Glutamatergic neuron (in vitro differentiated cells): ENCODE measurements around the gene GPT2. TPM values are rescaled to one million over a fixed set of nuclear protein-coding genes. Genes with fewer than 3 reads are reported as not detected.
A peak's percentile ranks its signal among the peaks of the same experiment; 100 is the strongest.
"Not testable (repeated sequence)": the region's sequence is repeated elsewhere in the genome, so short reads cannot be mapped to it uniquely, and the experiment has no call there.

ENCODE experiments used
- DNase-seq: peaks from one replicate; pipeline ENCODE4 v3.0.0; 2022
- H3K27ac Mint-ChIP-seq: one replicate; pipeline ENCODE4 v1.8.0; 2020; ENCODE audit warnings: mild to moderate bottlenecking, mixed read lengths, inconsistent platforms; ENCODE audit not compliant: unreplicated experiment
- H3K27me3 Mint-ChIP-seq: one replicate; pipeline ENCODE4 v1.8.0; 2020; ENCODE audit warnings: mild to moderate bottlenecking, moderate library complexity, mixed read lengths, inconsistent platforms; ENCODE audit not compliant: unreplicated experiment
- H3K36me3 Mint-ChIP-seq: one replicate; pipeline ENCODE4 v1.8.0; 2020; ENCODE audit warnings: mild to moderate bottlenecking, mixed read lengths, inconsistent platforms; ENCODE audit not compliant: unreplicated experiment
- H3K4me1 Mint-ChIP-seq: one replicate; pipeline ENCODE4 v1.8.0; 2020; ENCODE audit warnings: mild to moderate bottlenecking, low read depth, mixed read lengths, inconsistent platforms; ENCODE audit not compliant: unreplicated experiment
- H3K4me3 Mint-ChIP-seq: one replicate; pipeline ENCODE4 v1.8.0; 2020; ENCODE audit warnings: mild to moderate bottlenecking, mixed read lengths, inconsistent platforms; ENCODE audit not compliant: unreplicated experiment
- H3K9me3 Mint-ChIP-seq: one replicate; pipeline ENCODE4 v1.8.0; 2020; ENCODE audit warnings: mild to moderate bottlenecking, moderate library complexity, mixed read lengths, inconsistent platforms; ENCODE audit not compliant: unreplicated experiment
- total RNA-seq: library from RNA; stranded (reverse); fragmentation: NEBNext Ultra II Directional; extraction: Animal tissue kit (Norgen Biotek cat#: 25700); gene quantifications from one replicate; pipeline ENCODE4 v1.2.1, GENCODE V29; 2021; ENCODE audit not compliant: unreplicated experiment
- TF ChIP-seq, protein P1 (sequence below): fragments of 200-600 bp; sonication (generic); IDR thresholded peaks from one replicate; pipeline ENCODE4 v1.5.0; 2021; ENCODE audit not compliant: partially characterized antibody, unreplicated experiment

The GPT2 gene
- total RNA-seq, 1 donor from 2014 or later = 70.7 TPM

DNA sequence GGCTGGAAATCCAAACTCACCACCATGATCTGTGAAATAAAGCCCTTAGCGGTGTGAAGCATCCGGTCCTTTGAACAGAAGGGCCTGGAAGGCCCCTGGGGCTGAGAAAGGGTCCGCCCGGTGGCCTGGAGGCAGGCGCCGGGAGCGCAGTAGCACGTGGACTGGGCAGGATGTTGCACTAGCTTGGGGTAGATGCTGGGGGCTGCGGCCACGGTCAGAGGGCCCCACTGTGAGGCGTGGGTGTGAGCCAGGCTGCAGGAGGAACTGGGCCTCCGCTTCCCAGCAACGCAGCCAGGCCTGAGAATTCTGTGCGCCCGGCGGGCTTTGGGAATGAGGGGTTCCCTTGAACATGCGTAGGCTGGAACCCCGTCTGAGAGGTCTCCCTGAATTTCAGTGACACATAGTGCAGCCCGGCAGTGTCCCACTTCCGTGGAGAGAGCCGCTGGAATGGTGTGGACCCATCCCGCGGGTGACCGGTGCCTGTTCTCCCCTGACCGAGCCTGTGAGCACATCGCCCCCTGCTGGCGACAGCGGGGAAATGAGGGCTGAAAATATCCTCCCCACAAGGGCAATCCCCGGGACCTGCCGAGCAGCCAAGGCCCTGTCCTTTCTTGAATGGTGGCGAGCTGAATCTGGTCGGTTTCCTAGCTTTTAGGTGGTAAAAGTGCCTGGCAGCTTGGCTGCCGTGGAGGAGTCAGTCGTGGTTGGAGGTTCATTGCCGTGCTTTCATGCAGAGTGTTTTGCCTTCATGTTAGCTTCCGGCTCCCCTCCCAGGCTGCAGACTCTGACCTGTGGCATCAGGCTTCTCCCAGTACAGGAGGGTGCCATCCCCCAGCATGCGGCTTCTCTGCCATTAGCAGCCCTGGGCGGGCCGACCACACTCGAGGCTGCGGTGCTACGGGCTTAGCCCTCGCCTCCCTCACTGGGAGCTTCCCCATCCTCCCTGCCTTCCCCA, 45.5 kb downstream of the GPT2 start:
- Mint-ChIP-seq H3K9me3 (peaks cover 8% of the 10 kb centered on the region), H3K27me3 (peaks cover 6% of the 10 kb centered on the region), H3K4me1 (peaks cover 4% of the 10 kb centered on the region), H3K4me3 (no peak overlapping the region), H3K36me3 (peaks cover 11% of the 10 kb centered on the region), H3K27ac (peak overlapping the region; percentile 71)
- peak; percentile 84 for DNase-seq
- TF ChIP-seq, protein P1, sequence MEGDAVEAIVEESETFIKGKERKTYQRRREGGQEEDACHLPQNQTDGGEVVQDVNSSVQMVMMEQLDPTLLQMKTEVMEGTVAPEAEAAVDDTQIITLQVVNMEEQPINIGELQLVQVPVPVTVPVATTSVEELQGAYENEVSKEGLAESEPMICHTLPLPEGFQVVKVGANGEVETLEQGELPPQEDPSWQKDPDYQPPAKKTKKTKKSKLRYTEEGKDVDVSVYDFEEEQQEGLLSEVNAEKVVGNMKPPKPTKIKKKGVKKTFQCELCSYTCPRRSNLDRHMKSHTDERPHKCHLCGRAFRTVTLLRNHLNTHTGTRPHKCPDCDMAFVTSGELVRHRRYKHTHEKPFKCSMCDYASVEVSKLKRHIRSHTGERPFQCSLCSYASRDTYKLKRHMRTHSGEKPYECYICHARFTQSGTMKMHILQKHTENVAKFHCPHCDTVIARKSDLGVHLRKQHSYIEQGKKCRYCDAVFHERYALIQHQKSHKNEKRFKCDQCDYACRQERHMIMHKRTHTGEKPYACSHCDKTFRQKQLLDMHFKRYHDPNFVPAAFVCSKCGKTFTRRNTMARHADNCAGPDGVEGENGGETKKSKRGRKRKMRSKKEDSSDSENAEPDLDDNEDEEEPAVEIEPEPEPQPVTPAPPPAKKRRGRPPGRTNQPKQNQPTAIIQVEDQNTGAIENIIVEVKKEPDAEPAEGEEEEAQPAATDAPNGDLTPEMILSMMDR = peak; percentile 98

DNA sequence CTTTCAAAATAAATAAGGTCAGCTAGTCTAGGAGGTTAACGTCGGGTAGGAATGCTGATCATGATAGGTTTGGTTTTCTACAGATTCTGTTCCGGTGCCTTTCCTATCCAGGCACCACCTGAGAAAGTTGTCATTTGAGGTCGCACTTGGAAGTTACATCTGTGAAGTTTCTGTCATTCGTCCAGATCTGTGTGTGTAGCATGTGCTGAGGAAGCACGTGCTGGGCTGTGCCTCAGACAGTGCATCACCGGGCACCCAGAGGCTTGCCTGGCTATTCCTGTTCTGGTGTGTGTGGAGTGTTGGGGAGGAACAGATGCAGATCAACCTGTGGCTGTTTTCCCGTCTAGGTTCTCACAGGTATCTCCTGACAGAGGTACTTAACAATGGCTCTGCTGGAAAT, 46.7 kb downstream of the GPT2 start:
- no peak overlapping the region for H3K4me3 Mint-ChIP-seq
- H3K4me1 Mint-ChIP-seq = peaks cover 4% of the 10 kb centered on the region
- no peak overlapping the region for H3K27ac Mint-ChIP-seq
- TF ChIP-seq, protein P1 = no peak
- H3K9me3 Mint-ChIP-seq = peaks cover 9% of the 10 kb centered on the region
- DNase-seq = no peak
- H3K27me3 Mint-ChIP-seq = peaks cover 6% of the 10 kb centered on the region
- peaks cover 11% of the 10 kb centered on the region for H3K36me3 Mint-ChIP-seq

DNA sequence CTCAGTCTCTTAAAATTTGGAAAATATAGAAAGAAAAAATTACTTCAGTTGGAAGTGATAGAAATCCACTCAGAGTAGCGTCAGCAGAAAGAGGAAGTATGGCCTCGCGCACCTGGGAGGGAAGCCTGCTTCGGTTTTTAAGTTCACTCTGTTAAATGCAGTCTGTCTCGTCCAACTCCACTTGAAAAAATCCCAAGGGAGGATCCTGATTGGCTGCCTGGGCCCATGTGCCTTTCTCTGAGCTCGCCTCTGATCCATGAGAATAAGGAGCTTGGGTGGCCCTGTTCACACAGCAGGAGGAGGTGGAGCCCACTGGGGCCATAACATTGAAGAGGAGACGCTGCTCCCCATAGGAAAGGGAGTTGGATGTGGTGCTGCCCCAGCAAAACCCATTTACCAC, 48.6 kb downstream of the GPT2 start:
- TF ChIP-seq, protein P1 = no peak

DNA sequence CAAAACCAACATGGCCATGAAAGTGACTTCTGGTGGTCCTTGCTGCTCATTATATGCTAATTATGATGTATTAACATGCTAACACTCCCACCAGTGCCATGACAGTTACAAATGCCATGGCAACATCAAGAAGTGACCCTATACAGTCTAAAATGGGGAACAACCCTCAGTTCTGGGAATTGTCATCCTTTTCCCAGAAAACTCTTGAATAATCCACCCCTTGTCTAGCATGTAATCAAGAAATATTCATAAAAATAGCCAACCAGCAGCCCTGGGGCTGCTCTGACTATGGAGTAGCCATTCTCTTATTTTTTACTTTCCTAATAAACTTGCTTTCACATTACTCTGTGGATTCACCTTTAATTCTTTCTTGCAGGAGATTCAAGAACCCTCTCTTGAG, 53.4 kb downstream of the GPT2 start:
- TF ChIP-seq, protein P1 = no peak
- peaks cover 8% of the 10 kb centered on the region for H3K9me3 Mint-ChIP-seq
- no peaks in the 10 kb centered on the region for H3K4me1 Mint-ChIP-seq
- no peaks in the 10 kb centered on the region for H3K36me3 Mint-ChIP-seq
- no peak overlapping the region for H3K27ac Mint-ChIP-seq
- no peak overlapping the region for H3K4me3 Mint-ChIP-seq
- no peak for DNase-seq
- peaks cover 5% of the 10 kb centered on the region for H3K27me3 Mint-ChIP-seq

More for the DNA sequence above, 48.6 kb downstream of the GPT2 start:
- peaks cover 9% of the 10 kb centered on the region for H3K27me3 Mint-ChIP-seq
- H3K4me3 Mint-ChIP-seq = no peak overlapping the region
- no peak overlapping the region for H3K27ac Mint-ChIP-seq
- peaks cover 4% of the 10 kb centered on the region for H3K4me1 Mint-ChIP-seq
- H3K36me3 Mint-ChIP-seq = peaks cover 5% of the 10 kb centered on the region
- peaks cover 9% of the 10 kb centered on the region for H3K9me3 Mint-ChIP-seq
- DNase-seq = no peak

DNA sequence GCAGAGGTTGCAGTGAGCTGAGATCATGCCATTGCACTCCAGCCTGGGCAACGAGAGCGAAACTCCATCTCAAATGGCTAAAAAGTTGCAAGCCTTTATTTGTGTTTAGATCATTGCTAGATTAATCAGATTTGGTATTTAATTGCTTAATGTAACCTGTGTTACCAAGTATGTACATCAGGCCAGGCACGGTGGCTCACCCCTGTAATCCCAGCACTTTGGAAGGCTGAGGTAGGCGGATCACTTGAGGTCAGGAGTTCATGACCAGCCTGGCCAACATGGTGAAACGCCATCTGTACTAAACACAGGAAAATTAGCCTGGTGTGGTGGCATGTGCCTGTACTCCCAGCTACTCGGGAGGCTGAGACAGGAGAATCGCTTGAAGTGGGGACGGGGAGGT, 60.6 kb downstream of the GPT2 start:
- H3K4me3 Mint-ChIP-seq, H3K9me3 Mint-ChIP-seq, H3K4me1 Mint-ChIP-seq, DNase-seq, H3K27me3 Mint-ChIP-seq, H3K36me3 Mint-ChIP-seq, H3K27ac Mint-ChIP-seq: not testable (repeated sequence)
